ENCODE results near the gene OLFML2A. TPM values are rescaled to one million over a fixed set of nuclear protein-coding genes. Genes with fewer than 3 reads are reported as not detected.

OLFML2A gene
- total RNA-seq, 1 experiment from 2014 or later, result 5.8 TPM

DNA sequence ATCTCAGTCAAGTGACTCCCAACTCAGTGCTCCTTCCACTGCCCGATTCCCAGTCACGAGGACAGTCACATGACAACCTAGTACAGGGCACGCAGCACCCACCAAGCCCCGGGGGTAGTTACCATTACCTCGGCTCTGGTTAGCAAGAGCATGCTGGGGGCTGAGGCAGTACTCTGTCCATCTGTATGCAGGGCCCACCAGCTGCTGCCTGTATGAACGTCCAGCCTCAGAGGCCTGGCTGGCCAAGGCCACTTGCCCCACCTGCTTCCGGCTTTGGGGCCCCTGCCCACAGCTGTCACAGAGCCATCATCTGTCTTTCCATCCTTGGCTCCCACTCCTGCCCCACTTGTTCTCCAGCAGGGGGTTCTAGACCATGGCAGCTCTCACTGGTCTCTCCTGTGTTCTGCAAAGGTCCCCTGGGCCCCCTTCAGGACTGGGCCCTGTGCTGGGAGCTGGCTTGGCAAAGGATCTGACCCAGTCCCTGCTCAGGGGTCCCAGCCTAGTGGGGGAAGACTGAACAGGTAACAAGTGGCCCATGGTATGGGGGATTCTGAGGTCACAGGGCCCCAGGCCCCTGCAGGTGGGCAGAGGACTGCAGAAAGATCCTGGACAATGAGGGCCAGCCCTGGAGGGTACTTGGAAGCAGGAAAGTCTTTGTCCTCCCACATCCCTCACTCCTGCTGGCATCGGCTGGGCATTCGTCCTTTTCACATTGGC, 81.6 kb downstream of the OLFML2A start:
- peaks cover 14 to 25% of the 10 kb centered on the region in 2 experiments for H3K4me1 Mint-ChIP-seq
- Histone ChIP-seq H2BK5ac (ENCODE audit: insufficient read length, low read length) (no peak overlapping the region), H2AFZ (ENCODE audit: low read length) (no peak overlapping the region), H3K4me1 (ENCODE audit: insufficient read depth, low read length) (0 out of 2 replicates have a peak, but pooled peaks cover 5% of the 10 kb centered on the region), H3K23ac (ENCODE audit: insufficient read length, low read depth, low read length) (no peak overlapping the region), H3K9me3 (ENCODE audit: control insufficient read depth, low read depth, low read length) (no peaks in the 10 kb centered on the region), H3K4ac (ENCODE audit: low read depth, low read length) (no peak overlapping the region), H3K4me2 (ENCODE audit: insufficient read depth, insufficient read length, low read length) (no peak overlapping the region), H2AK5ac (ENCODE audit: insufficient read length, low read length) (no peak overlapping the region), H2BK12ac (ENCODE audit: insufficient read length, low read depth, low read length) (no peak overlapping the region), H4K5ac (ENCODE audit: insufficient read length, low read depth, low read length) (no peak overlapping the region), H3T11ph (ENCODE audit: low read length) (no peak overlapping the region), H3K9ac (ENCODE audit: extremely low read depth, insufficient read length, low read length) (no peak overlapping the region), H4K20me1 (ENCODE audit: control insufficient read depth, insufficient read depth, insufficient read length) (no peaks in the 10 kb centered on the region), H3K79me2 (ENCODE audit: insufficient read depth, low read length) (peaks cover 20% of the 10 kb centered on the region; the same call in 1 of the 2 replicates), H4K91ac (ENCODE audit: insufficient read length, low read depth, low read length) (no peak overlapping the region), H3K27me3 (ENCODE audit: insufficient read depth, low read length) (no peaks in the 10 kb centered on the region), H3K23me2 (ENCODE audit: insufficient read length, low read depth, low read length, poor library complexity, severe bottlenecking) (peaks cover 11% of the 10 kb centered on the region), H3K56ac (ENCODE audit: insufficient read length, low read depth, low read length) (no peak overlapping the region), H2BK15ac (ENCODE audit: low read depth, low read length) (no peak overlapping the region), H3K14ac (ENCODE audit: insufficient read depth, low read length) (no peak overlapping the region), H2BK120ac (ENCODE audit: low read depth, low read length, poor library complexity, severe bottlenecking) (no peak overlapping the region), H2BK20ac (ENCODE audit: low read depth, low read length, poor library complexity, severe bottlenecking) (no peak overlapping the region), H3K79me1 (ENCODE audit: insufficient read depth, low read depth, low read length, poor library complexity, severe bottlenecking) (peaks cover 4% of the 10 kb centered on the region), H3K18ac (ENCODE audit: insufficient read length, low read depth, low read length) (no peak overlapping the region), H3K27ac (ENCODE audit: insufficient read length, low read depth, low read length) (no peak overlapping the region), H4K8ac (replicated peaks; ENCODE audit: insufficient read length, low read depth, low read length) (no peak overlapping the region)
- no CpG with 5 or more reads among the region's 9 CpGs for WGBS (ENCODE audit: extremely low coverage, insufficient read length, low lambda C conversion rate)
- H3K36me3 Mint-ChIP-seq (ENCODE audit: insufficient read depth in 1 of 3, low read depth in 3 of 3), result peaks cover 43 to 49% (median 44%) of the 10 kb centered on the region in 3 experiments
- H3K9me3 Mint-ChIP-seq, result no peaks in the 10 kb centered on the region; a peak in 1 of 5 replicates
- H3K4me3 Mint-ChIP-seq, result peak overlapping the region; percentile 15 to 38; a peak in 1 of 5 replicates
- TF ChIP-seq, protein P1, sequence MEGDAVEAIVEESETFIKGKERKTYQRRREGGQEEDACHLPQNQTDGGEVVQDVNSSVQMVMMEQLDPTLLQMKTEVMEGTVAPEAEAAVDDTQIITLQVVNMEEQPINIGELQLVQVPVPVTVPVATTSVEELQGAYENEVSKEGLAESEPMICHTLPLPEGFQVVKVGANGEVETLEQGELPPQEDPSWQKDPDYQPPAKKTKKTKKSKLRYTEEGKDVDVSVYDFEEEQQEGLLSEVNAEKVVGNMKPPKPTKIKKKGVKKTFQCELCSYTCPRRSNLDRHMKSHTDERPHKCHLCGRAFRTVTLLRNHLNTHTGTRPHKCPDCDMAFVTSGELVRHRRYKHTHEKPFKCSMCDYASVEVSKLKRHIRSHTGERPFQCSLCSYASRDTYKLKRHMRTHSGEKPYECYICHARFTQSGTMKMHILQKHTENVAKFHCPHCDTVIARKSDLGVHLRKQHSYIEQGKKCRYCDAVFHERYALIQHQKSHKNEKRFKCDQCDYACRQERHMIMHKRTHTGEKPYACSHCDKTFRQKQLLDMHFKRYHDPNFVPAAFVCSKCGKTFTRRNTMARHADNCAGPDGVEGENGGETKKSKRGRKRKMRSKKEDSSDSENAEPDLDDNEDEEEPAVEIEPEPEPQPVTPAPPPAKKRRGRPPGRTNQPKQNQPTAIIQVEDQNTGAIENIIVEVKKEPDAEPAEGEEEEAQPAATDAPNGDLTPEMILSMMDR (conservative IDR thresholded peaks at IDR 0.05), result 0 out of 3 replicates have a peak, but pooled peaks have one; percentile 9
- no peak for DNase-seq
- H3K27me3 Mint-ChIP-seq (ENCODE audit: low read depth), result no peaks in the 10 kb centered on the region; the same call in 1 of the 2 replicates
- H3K27ac Mint-ChIP-seq, result peak overlapping the region in 1 of 3 experiments; percentile 32; a peak in 2 of 7 replicates
